HG02885 (cell line): ENCODE results near the gene CCDC61.

Experiments used
- ATAC-seq: cut with Tn5 transposase; IDR thresholded peaks from one replicate; pipeline ENCODE4 v1.9.1; 2021; ENCODE audit warnings: mild to moderate bottlenecking; ENCODE audit not compliant: unreplicated experiment, poor library complexity

Gene CCDC61

GRCh38 chr19:46014941-46015686 is 19.8 kb downstream of the CCDC61 start:
- ATAC-seq = no peak

GRCh38 chr19:46015687-46016425 is 20.6 kb downstream of the CCDC61 start:
- peak; percentile 19 for ATAC-seq

- ATAC-seq = peak; percentile 54
Observed at GRCh38 chr19:46016426-46017094, 21.3 kb downstream of the CCDC61 start.

GRCh38 chr19:46017095-46017429 is 21.8 kb downstream of the CCDC61 start:
- ATAC-seq = no peak

- ATAC-seq = no peak
Observed at GRCh38 chr19:46017874-46018675, 22.8 kb downstream of the CCDC61 start.

GRCh38 chr19:46018729-46019251 is 23.5 kb downstream of the CCDC61 start:
- ATAC-seq = no peak

- ATAC-seq = no peak
Observed at GRCh38 chr19:46019270-46019669, 24.0 kb downstream of the CCDC61 start.

GRCh38 chr19:46020819-46021125 is 25.5 kb downstream of the CCDC61 start:
- no peak for ATAC-seq

- ATAC-seq = no peak
Observed at GRCh38 chr19:46021531-46022041, 26.3 kb downstream of the CCDC61 start.

- no peak for ATAC-seq
Observed at GRCh38 chr19:46022061-46022430, 26.8 kb downstream of the CCDC61 start.

- no peak for ATAC-seq
Observed at GRCh38 chr19:46022431-46023310, 27.4 kb downstream of the CCDC61 start, which contains the start of gene PGLYRP1. Gene PGLYRP1, minus strand, starts transcription at chr19:46023053. Its CDS starts 32 bp downstream, at chr19:46023021.

- ATAC-seq = no peak
Observed at GRCh38 chr19:46023311-46023779, 28.1 kb downstream of the CCDC61 start.

GRCh38 chr19:46025835-46026234 is 30.6 kb downstream of the CCDC61 start:
- no peak for ATAC-seq

GRCh38 chr19:46030812-46031550 is 35.7 kb downstream of the CCDC61 start:
- ATAC-seq = no peak

GRCh38 chr19:46031781-46032596 is 36.7 kb downstream of the CCDC61 start:
- no peak for ATAC-seq

- ATAC-seq = no peak
Observed at GRCh38 chr19:46032597-46033025, 37.3 kb downstream of the CCDC61 start.

GRCh38 chr19:46033401-46033800 is 38.1 kb downstream of the CCDC61 start:
- no peak for ATAC-seq

GRCh38 chr19:46035546-46035945 is 40.3 kb downstream of the CCDC61 start:
- ATAC-seq = no peak
